Small intestine (tissue), 7 donors: ENCODE results near the gene SSU72. TPM values are rescaled to one million over a fixed set of nuclear protein-coding genes. Genes with fewer than 3 reads are reported as not detected.
"Not testable (repeated sequence)": the region's sequence is repeated elsewhere in the genome, so short reads cannot be mapped to it uniquely, and the experiment has no call there.

Experiments
- DNase-seq, 2 donors: peaks; one replicate each; pipeline versions ENCODE4 v3.0.0 to v3.0.0-alpha.2; 2013
- FAIRE-seq: peaks from 2 replicates; lab custom pipeline; 2012; peaks lifted over from hg19 to GRCh38; lab: Jason Lieb, UNC
- H3K27ac ChIP-seq, 3 donors: one replicate each; pipeline ENCODE4 v1.5.1; 2013; ENCODE audit warnings: low read length in 2 of 3, mild to moderate bottlenecking in 2 of 3, control low read depth in 1 of 3, inconsistent platforms in 1 of 3, low read depth in 1 of 3, moderate library complexity in 1 of 3
- H3K27me3 ChIP-seq, 3 donors: one replicate each; pipeline ENCODE4 v1.6.1; 2013; ENCODE audit warnings: low read length in 3 of 3, inconsistent platforms in 1 of 3; ENCODE audit not compliant: control insufficient read depth in 3 of 3, insufficient read depth in 3 of 3
- H3K36me3 ChIP-seq, 3 donors: one replicate each; pipeline ENCODE4 v1.6.1; 2013; ENCODE audit warnings: low read length in 3 of 3, inconsistent platforms in 1 of 3, low read depth in 1 of 3, mild to moderate bottlenecking in 1 of 3, moderate library complexity in 1 of 3; ENCODE audit not compliant: control insufficient read depth in 3 of 3, insufficient read depth in 2 of 3
- H3K4me1 ChIP-seq, 3 donors: one replicate each; pipeline ENCODE4 v1.6.1; 2013; ENCODE audit warnings: low read length in 2 of 3, inconsistent platforms in 1 of 3, low read depth in 1 of 3, mild to moderate bottlenecking in 1 of 3, moderate library complexity in 1 of 3; ENCODE audit not compliant: control insufficient read depth in 3 of 3, insufficient read depth in 2 of 3
- H3K4me3 ChIP-seq, 3 donors: one replicate each; pipeline ENCODE4 v1.5.1; 2013; ENCODE audit warnings: low read length in 3 of 3, control low read depth in 1 of 3, inconsistent platforms in 1 of 3, low read depth in 1 of 3, mild to moderate bottlenecking in 1 of 3, moderate library complexity in 1 of 3
- H3K9me3 ChIP-seq, 2 donors: one replicate each; pipeline ENCODE4 v1.6.1; 2013; ENCODE audit warnings: low read depth in 1 of 2, low read length in 1 of 2; ENCODE audit not compliant: control insufficient read depth in 2 of 2, insufficient read depth in 1 of 2
- WGBS, 3 donors: extraction: QIAGEN DNeasy Blood & Tissue Kit; methylation state at CpG; one replicate each; pipeline ENCODE4 v1.1.7; 2013; 5-methylcytosine and 5-hydroxymethylcytosine counted together
- polyA plus RNA-seq, 4 donors: library from polyadenylated mRNA; stranded (reverse) in 3 of 4; unstranded in 1 of 4; fragments of 200-250 nt in 3 of 4; fragments of 120-200 nt in 1 of 4; gene quantifications; one replicate each; pipeline versions ENCODE4 v1.2.1 to v1.2.3, GENCODE V29; 2013
- donor health status: healthy with polysubstance abuse.
- donor health status: control.
- donor health status: control.
- donor health status: Bipolar disorder and iron deficiency.
- donor health status: healthy.

Gene SSU72
- polyA plus RNA-seq, 4 donors: 83.9 to 140 (median 124) TPM

- not testable (repeated sequence) for H3K4me3 ChIP-seq, DNase-seq, H3K4me1 ChIP-seq, FAIRE-seq, H3K9me3 ChIP-seq, H3K27me3 ChIP-seq, H3K27ac ChIP-seq
- peaks cover 0 to 77% (median 16%) of the 10 kb centered on the region in 3 donors for H3K36me3 ChIP-seq
- 88 to 93% (median 90%) methylated on average over 18 to 26 of the region's 30 CpGs for WGBS, 3 donors
Observed at GRCh38 chr1:1524750-1525383, 49.8 kb downstream of the SSU72 start.

- not testable (repeated sequence) for H3K9me3 ChIP-seq, H3K4me1 ChIP-seq, FAIRE-seq, H3K27me3 ChIP-seq, H3K4me3 ChIP-seq, DNase-seq, H3K27ac ChIP-seq
- H3K36me3 ChIP-seq: peaks cover 0 to 68% (median 12%) of the 10 kb centered on the region in 3 donors
- 94 to 96% (median 95%) methylated on average over 16 to 17 of the region's 17 CpGs for WGBS, 3 donors
Observed at GRCh38 chr1:1523651-1524050, 51.0 kb downstream of the SSU72 start.

GRCh38 chr1:1523226-1523625, 51.4 kb downstream of the SSU72 start:
- WGBS, 3 donors: 96 to 98% (median 97%) methylated on average over 29 to 31 of the region's 31 CpGs
- H3K4me1 ChIP-seq, DNase-seq: not testable (repeated sequence)

GRCh38 chr1:1522536-1522935, 52.1 kb downstream of the SSU72 start:
- not testable (repeated sequence) for H3K27ac ChIP-seq, H3K9me3 ChIP-seq, DNase-seq, H3K27me3 ChIP-seq, H3K4me3 ChIP-seq, H3K4me1 ChIP-seq, FAIRE-seq
- 95 to 98% (median 96%) methylated on average over 24 to 30 of the region's 30 CpGs for WGBS, 3 donors
- H3K36me3 ChIP-seq: peaks cover 4 to 67% (median 13%) of the 10 kb centered on the region in 3 donors

More at GRCh38 chr1:1523226-1523625, 51.4 kb downstream of the SSU72 start:
- H3K9me3 ChIP-seq, FAIRE-seq, H3K4me3 ChIP-seq, H3K27ac ChIP-seq, H3K27me3 ChIP-seq: not testable (repeated sequence)
- peaks cover 0 to 67% (median 13%) of the 10 kb centered on the region in 3 donors for H3K36me3 ChIP-seq

- H3K4me3 ChIP-seq: no peak overlapping the region
- no peak for DNase-seq
Observed at GRCh38 chr1:1521331-1521730, 53.3 kb downstream of the SSU72 start.

GRCh38 chr1:1519805-1520505, 54.7 kb downstream of the SSU72 start:
- not testable (repeated sequence) for H3K9me3 ChIP-seq, H3K4me1 ChIP-seq, H3K27ac ChIP-seq, H3K27me3 ChIP-seq, DNase-seq, FAIRE-seq, H3K4me3 ChIP-seq
- peaks cover 6 to 65% (median 9%) of the 10 kb centered on the region in 3 donors for H3K36me3 ChIP-seq
- WGBS, 3 donors: 97 to 98% (median 97%) methylated on average over 36 to 51 of the region's 51 CpGs

More at GRCh38 chr1:1521331-1521730, 53.3 kb downstream of the SSU72 start:
- Histone ChIP-seq H3K27ac (no peak overlapping the region), H3K36me3 (peaks cover 6 to 67% (median 9%) of the 10 kb centered on the region in 3 donors), H3K9me3 (no peaks in the 10 kb centered on the region), H3K27me3 (no peaks in the 10 kb centered on the region), H3K4me1 (no peaks in the 10 kb centered on the region)
- 93 to 97% (median 96%) methylated on average over 19 of the region's 19 CpGs for WGBS, 3 donors
- no peak for FAIRE-seq

- WGBS, 3 donors: 91 to 96% (median 96%) methylated on average over 11 to 19 of the region's 19 CpGs
- not testable (repeated sequence) for H3K9me3 ChIP-seq, H3K4me3 ChIP-seq, FAIRE-seq, H3K27me3 ChIP-seq, DNase-seq, H3K4me1 ChIP-seq, H3K27ac ChIP-seq
- peaks cover 6 to 64% (median 9%) of the 10 kb centered on the region in 3 donors for H3K36me3 ChIP-seq
Observed at GRCh38 chr1:1518621-1519007, 56.0 kb downstream of the SSU72 start.

GRCh38 chr1:1517973-1518620, 56.6 kb downstream of the SSU72 start:
- DNase-seq: no peak
- Histone ChIP-seq H3K36me3 (peaks cover 6 to 61% (median 9%) of the 10 kb centered on the region in 3 donors), H3K4me1 (no peaks in the 10 kb centered on the region), H3K27me3 (no peaks in the 10 kb centered on the region), H3K9me3 (no peaks in the 10 kb centered on the region), H3K4me3 (no peak overlapping the region), H3K27ac (no peak overlapping the region)
- WGBS, 3 donors: 95 to 96% (median 96%) methylated on average over 20 to 28 of the region's 28 CpGs
- FAIRE-seq: no peak
